ENCODE results near the gene OR10A2. TPM values are rescaled to one million over a fixed set of nuclear protein-coding genes. Genes with fewer than 3 reads are reported as not detected.
"Not testable (repeated sequence)": the region's sequence is repeated elsewhere in the genome, so short reads cannot be mapped to it uniquely, and the experiment has no call there.

Gene OR10A2, protein sequence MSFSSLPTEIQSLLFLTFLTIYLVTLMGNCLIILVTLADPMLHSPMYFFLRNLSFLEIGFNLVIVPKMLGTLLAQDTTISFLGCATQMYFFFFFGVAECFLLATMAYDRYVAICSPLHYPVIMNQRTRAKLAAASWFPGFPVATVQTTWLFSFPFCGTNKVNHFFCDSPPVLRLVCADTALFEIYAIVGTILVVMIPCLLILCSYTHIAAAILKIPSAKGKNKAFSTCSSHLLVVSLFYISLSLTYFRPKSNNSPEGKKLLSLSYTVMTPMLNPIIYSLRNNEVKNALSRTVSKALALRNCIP
- not detected for total RNA-seq

DNA sequence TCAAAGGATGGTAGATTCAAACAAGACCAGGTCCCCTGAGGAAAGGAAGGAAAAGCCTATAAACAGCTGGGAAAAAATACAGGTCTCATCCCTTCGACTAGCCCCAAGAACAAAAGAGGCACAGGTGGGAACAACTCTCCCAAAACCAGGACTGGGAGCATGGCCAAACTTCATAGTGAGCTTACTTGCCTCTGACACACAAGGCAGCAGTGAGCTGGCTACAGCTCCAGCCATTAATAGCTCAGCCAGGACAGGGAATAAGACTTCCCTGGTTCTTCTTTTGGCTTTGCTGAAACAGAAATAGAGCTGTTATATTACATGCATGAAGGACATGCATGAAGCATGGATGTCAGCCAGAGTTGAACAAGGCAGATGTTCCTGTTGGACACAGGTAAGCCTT is at the start of gene OR10A2:
Gene OR10A2 (plus strand): TSS at position 97 of the 400 bp plus-strand sequence. CDS start 6,698 bp downstream, outside the sequence.
- DNase-seq (ENCODE audit: low spot score) = no peak

GRCh38 chr11:6813656-6814055 is 49.2 kb upstream of the OR10A2 start:
- DNase-seq (ENCODE audit: low spot score) = no peak

GRCh38 chr11:6817694-6818093 is 45.2 kb upstream of the OR10A2 start:
- DNase-seq (ENCODE audit: low spot score) = no peak

GRCh38 chr11:6818967-6819366 is 43.9 kb upstream of the OR10A2 start:
- no peak for DNase-seq (ENCODE audit: low spot score)

DNA sequence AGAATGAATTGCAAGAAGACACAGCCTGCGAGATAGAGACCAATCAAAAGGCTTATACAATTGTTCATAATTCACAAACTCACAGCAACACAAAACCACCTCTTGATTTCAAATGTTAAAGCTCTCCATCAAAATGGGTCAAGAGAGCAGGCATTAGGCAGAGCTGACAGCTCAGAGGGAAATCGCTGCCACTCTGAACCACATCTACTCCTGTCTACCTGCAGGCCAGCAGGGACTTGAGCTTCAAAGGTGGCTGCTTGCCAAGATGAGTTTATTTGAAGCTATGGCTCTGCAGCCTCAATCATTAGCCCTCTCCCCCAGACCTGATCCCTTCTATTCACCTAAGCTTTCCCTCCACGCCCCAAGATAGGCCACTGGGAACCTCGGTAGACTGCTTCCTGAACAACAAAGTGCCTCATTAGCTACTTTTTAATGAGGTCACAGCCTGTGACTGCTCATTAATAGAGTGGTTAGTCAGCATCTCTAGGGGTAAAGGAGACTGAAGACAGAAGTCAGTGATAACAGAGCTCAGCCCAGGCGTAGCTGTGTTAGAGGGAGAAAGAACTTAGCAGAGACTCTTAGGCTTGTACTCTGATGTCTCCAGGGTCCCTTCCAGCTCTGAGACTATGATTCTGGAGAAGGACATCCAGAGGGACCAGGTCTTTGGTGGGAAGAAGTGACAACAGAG is 38.6 kb upstream of the OR10A2 start:
- DNase-seq (ENCODE audit: low spot score) = no peak

DNA sequence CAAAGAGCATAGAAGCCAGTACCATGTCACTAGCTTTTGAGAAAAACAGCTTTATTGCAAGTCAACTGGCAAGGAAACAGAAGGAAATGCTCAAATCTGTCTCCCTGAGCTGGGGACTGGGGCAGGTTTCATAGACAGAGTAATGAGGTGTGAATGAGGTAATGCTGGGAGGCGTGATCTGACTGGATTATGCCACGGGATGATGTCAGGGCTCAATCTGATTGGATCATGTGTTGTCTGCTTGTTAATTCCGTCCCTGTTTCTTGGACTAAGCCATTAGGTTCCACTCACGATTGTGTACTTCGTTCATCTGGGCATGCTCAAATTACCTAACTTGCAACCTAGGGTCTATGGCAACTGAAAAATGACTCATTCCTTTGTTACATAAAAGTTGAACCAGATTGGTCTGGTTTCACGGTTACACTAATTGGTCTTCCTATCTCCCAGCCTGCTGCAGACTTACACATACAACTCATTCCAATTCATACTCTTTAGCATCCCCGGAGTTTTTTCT is 37.6 kb upstream of the OR10A2 start:
- DNase-seq (ENCODE audit: low spot score) = no peak

- DNase-seq (ENCODE audit: low spot score) = no peak
These were observed 34.8 kb upstream of the OR10A2 start for GRCh38 chr11:6828103-6828502.

DNA sequence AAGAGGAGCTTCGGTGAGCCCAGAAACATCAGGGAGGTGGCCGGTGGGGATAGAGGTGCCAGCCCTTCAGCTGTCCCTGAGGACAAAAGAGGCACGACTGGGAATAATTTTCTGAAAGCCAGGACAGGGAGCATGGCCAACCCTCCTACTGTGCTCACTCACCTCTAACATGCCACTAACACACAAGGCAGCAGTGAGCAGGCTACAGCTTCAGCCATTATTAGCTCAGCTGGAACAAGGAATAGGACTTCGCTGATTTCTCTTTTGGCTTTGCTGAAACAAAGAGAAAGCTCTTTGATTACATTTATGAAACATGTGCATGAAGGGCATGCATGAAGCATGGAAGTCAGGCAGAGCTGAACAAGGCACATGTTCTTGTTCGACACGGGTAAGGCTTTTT is 29.5 kb upstream of the OR10A2 start:
- no peak for DNase-seq (ENCODE audit: low spot score)

DNA sequence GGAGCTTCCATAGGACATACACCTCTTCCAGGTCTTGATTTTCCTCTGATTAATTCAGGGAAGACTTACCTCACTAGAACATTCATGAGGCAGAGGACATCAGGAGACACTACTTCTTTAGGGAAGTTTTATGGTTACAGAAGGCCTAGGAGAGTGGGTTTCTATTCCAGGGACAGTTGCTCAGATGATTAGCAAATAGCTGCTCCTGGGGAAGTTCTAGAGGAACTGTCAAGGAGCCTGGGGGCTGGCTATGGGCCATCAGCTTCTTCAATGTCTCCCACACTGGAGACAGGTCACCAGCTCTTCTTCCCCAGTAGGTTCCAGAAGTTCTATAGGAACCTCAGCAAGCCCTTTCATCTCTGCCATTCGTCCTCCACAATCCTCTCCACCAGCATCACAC is 28.8 kb upstream of the OR10A2 start:
- DNase-seq (ENCODE audit: low spot score) = no peak

DNA sequence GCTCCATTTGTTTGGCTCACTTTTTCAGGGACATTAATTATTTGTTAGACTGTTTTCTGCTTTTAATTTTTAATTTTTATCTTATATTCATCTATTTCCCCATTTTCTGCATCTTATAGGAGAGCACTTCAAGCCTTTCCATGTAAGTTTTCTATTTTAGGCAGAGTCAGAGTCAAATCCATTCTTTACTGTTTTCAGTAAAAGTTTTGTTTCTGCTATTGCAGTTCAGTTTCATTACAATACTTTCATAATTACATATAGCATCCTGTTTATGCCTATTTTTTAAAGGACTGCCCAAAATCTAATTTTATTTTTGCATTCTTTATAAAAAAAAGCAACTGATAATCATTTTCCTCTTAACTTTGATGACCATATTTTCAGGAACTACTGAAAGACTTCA is 21.2 kb upstream of the OR10A2 start:
- DNase-seq (ENCODE audit: low spot score) = no peak

DNA sequence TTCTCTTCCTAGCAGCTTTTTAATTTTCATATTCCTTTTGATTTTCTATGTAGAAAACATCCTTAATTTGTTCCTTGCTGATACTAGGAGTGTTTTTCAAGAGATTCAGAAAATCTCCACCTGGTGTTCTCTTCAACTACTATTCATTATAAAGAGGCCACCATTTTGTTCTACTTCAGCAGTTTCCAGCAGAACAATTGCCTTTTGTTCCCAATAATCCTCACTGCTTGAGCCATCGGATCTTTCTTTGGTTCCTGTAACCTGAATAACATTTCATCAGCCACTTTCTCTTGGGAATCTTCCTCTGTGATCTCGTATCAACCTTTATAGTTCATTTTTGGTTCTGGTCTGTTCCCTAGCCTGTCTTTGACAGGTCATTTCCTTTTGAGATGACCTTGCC is 19.2 kb upstream of the OR10A2 start:
- DNase-seq (ENCODE audit: low spot score) = no peak

GRCh38 chr11:6844356-6844755 is 18.5 kb upstream of the OR10A2 start:
- no peak for DNase-seq (ENCODE audit: low spot score)

GRCh38 chr11:6845383-6845782 is 17.5 kb upstream of the OR10A2 start, which contains the start of gene OR10A5:
Gene OR10A5 (plus strand): TSS chr11:6845683. CDS start chr11:6845683, 0 bp downstream.
- no peak for DNase-seq (ENCODE audit: low spot score)

DNA sequence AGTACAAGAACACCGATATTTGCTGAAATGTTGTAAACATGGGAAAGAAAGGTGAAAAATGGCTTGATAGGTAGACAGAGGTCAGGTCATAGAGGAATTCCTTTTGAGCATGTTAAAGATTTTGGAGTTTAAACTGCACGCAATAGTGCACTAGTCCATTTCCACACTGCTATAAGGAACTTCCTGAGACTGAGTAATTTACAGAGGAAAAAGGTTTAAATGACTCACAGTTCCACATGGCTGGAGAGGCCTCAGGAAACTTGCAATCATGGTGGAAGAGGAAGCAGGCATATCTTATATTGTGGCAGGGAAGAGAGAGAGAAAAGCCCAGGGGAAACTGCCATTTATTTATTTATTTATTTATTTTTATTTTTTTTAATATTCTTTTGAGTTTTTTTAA is 12.3 kb upstream of the OR10A2 start:
- DNase-seq (ENCODE audit: low spot score) = no peak

GRCh38 chr11:6854801-6855200 is 8.1 kb upstream of the OR10A2 start:
- not testable (repeated sequence) for DNase-seq (ENCODE audit: low spot score)

DNA sequence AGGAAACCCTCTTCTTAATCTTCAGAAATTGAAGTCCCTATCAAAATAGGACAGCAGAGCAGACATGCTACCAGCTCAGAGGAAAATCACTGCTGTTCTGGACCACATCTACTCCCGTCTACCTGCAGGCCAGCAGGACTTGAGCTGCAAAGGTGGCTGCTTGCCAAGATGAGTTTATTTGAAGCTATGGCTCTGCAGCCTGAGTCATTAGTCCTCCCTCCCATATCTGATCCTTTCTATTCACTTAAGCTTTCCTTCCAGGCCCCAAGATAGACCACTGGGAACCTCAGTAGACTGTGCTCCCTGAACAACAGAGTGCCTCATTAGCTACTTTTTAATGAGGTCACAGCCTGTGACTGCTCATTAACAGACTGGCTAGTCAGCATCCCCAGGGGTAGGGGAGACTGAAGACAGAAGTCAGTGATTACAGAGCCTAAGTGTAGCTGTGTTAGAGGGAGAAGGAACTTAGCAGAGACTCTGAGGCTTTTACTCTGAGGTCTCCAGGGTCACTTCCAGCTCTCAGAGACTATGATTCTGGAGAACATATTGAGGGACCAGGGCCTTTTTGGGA is 6.8 kb upstream of the OR10A2 start:
- DNase-seq (ENCODE audit: low spot score) = no peak

- no peak for DNase-seq (ENCODE audit: low spot score)
These were observed 6.0 kb upstream of the OR10A2 start for GRCh38 chr11:6856871-6857270.

GRCh38 chr11:6864438-6864837 is 1.6 kb downstream of the OR10A2 start:
- no peak for DNase-seq (ENCODE audit: low spot score)

DNA sequence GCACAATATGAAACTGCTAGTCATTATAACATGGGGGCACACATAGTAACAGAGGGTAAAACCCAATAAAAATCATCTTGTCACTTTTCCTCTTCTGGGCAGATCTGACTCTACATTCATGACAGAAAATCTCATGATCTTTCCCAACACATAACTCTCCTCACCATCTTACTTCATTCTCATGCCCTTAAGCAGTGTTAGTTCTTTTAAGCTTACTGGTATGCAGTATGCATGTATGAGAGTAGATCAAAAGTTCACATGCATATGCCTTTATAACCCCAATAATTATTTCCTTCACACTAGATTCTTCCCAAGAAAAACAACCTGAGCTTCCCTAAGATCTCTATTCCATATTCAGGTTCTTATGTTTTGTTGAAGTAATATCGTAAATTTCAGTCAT is 8.4 kb downstream of the OR10A2 start:
- no peak for DNase-seq (ENCODE audit: low spot score)

DNA sequence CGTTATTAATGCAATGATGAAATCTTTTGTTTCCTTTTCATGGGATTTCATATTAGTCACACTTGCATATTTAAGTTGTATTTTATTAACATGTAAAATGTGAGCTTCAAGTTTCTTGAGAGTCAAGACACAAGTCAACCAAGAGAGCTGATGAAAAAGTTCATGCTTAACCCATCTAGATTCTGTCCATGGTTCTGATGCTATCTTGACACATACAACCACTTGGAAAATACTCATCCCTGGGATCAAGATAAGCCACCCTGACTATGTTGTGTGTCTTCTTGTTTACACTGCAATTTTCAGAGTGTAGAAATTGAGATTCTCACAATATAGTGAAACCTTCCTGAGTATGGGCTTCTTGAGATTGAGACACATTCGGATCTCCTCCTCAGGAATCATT is 12.9 kb downstream of the OR10A2 start:
- no peak for DNase-seq (ENCODE audit: low spot score)

DNA sequence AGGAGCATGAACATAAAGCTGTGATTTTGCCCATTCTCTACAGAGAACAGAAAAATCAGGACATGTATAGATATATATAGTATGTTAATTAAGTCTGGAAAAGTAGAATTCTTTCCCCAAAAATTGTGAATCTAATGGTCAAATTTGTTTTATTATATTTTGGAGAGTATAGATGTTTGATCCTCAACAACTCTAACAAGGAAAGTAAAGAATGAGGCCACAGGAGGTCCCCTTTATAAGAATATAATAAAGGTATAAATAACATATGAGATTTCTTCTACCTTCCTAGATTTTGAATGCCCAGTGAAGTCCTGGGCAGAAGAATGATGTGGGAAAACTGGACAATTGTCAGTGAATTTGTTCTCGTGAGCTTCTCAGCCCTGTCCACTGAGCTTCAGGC is 13.5 kb downstream of the OR10A2 start, which contains the start of gene OR10A4:
Gene OR10A4 (plus strand): TSS at position 301 of the 400 bp plus-strand sequence. CDS start 23 bp downstream, at position 324.
- no peak for DNase-seq (ENCODE audit: low spot score)

DNA sequence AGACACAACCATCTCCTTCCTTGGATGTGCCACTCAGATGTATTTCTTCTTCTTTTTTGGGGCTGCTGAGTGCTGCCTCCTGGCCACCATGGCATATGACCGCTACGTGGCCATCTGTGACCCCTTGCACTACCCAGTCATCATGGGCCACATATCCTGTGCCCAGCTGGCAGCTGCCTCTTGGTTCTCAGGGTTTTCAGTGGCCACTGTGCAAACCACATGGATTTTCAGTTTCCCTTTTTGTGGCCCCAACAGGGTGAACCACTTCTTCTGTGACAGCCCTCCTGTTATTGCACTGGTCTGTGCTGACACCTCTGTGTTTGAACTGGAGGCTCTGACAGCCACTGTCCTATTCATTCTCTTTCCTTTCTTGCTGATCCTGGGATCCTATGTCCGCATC is 14.1 kb downstream of the OR10A2 start:
- no peak for DNase-seq (ENCODE audit: low spot score)

DNA sequence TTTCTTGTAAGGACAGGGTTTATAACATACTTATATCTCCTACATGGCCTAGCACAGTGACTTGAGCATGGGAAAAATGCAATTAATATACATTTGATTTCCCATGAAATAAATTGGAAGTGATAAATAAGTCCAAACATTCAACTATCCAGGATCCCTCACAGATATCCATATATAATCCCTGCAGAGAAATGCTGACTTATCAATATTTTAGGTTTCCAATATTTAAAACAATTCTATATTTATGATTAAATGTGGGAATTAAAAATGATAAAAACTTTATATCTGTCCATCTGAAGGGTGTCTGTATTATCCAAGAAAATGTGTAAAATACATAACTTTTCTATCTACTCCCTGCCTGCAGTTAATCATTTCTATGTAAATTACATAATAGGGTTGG is 19.9 kb downstream of the OR10A2 start:
- DNase-seq (ENCODE audit: low spot score) = no peak
